ENCODE measurements around the gene LRRC23. TPM values are rescaled to one million over a fixed set of nuclear protein-coding genes. Genes with fewer than 3 reads are reported as not detected.

LRRC23 gene
- total and polyA plus RNA-seq, 2 of the 13 experiments (the other 11 are each of a cell fraction or from before 2014, with no cell fraction given) = 6.0 to 7.8 TPM

DNA sequence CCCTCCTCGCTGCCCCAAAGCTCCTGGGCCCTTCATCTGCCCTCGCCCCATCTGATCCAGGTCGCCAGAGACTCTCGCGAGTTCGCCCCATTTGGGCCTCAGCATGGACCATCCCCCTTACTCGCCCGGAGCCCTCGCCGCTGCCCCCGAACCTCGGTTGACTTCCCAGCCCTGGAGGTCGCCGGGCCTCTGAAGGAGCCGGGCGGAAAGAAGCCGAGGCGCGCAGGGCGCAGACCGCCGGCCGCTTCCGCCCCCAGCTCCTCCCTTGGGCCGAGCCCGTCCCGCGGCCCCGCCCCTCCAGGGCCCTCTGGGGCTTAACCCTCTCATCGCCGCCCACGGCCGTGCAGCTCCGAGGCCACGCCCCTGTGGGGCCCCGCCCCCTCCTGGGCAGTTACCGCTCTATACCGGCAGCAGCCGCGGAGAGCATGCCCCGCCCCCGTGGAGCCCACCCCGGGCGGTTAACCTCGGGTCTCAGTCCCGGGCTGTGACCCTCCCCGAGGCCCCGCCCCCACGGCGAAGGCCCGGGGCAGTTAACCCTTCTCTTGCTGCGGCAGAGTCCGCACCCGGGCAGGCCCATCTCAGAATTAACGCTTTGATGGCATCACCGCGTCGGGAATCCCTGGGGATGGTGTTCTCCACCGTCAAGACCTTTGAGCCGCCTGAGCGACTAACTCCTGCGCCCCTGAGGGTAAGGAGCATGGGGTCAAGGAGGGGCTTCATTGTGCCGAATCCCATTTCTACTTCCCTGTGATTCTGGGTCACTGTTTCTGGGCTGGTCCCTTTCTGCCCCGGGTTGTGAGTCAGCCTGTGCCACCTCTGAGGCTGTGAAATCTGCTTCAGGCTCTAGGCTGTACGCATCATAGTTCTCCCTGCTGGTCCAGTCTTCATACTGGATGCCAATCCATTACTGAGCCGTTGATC is 31.3 kb upstream of the LRRC23 start, which contains the start of gene SPSB2 (continued):
- TF ChIP-seq ATF7-NPFF (CRISPR knock-in tag; IDR thresholded peaks at IDR 0.05; ENCODE audit: low read depth) (peak; percentile 83; the same call in 1 of the 2 replicates), PAF1 (CRISPR knock-in tag; IDR thresholded peaks at IDR 0.05) (no peak), ZNF574 (CRISPR knock-in tag; IDR thresholded peaks at IDR 0.05) (peak; percentile 73; the same call in 1 of the 2 replicates), MZF1 (CRISPR knock-in tag; IDR thresholded peaks at IDR 0.05; ENCODE audit: borderline replicate concordance) (peak; percentile 73; the same call in 1 of the 2 replicates), ZIK1 (CRISPR knock-in tag; IDR thresholded peaks at IDR 0.05; ENCODE audit: borderline replicate concordance, low read depth) (peak; percentile 69; the same call in 1 of the 2 replicates), SNAI1 (CRISPR knock-in tag; IDR thresholded peaks at IDR 0.05; ENCODE audit: borderline replicate concordance) (peak; percentile 9), ZNF3 (CRISPR knock-in tag; IDR thresholded peaks at IDR 0.05) (no peak), HDAC1 (CRISPR knock-in tag; IDR thresholded peaks at IDR 0.05) (peak; percentile 45; the same call in 1 of the 2 replicates), ATF7 (IDR thresholded peaks at IDR 0.05) (no peak), ATF7 (CRISPR knock-in tag; IDR thresholded peaks at IDR 0.05) (no peak), DBP (CRISPR knock-in tag; IDR thresholded peaks at IDR 0.05; ENCODE audit: not compliant biosample characterization) (no peak), ZNF709 (CRISPR knock-in tag; IDR thresholded peaks at IDR 0.05) (no peak), HOXA7 (CRISPR knock-in tag; IDR thresholded peaks at IDR 0.05) (no peak), ZNF782 (CRISPR knock-in tag; IDR thresholded peaks at IDR 0.05; ENCODE audit: borderline replicate concordance) (no peak), HNF4G (IDR thresholded peaks at IDR 0.05; ENCODE audit: borderline replicate concordance, low read depth, low read length) (no peak), HNF4G (CRISPR knock-in tag; IDR thresholded peaks at IDR 0.05; ENCODE audit: borderline replicate concordance, low read depth) (no peak), ZNF749 (CRISPR knock-in tag; IDR thresholded peaks at IDR 0.05; ENCODE audit: borderline replicate concordance) (no peak; the same call in 1 of the 2 replicates), HNRNPH1 (optimal IDR thresholded peaks at IDR 0.05; ENCODE audit: low read depth, low read length) (no peak), PRPF4 (IDR thresholded peaks at IDR 0.05; ENCODE audit: low read depth, low read length, poor library complexity, severe bottlenecking) (no peak), TMF1 (CRISPR knock-in tag; IDR thresholded peaks at IDR 0.05; ENCODE audit: low read depth) (no peak)
- TF ChIP-seq, protein P1, sequence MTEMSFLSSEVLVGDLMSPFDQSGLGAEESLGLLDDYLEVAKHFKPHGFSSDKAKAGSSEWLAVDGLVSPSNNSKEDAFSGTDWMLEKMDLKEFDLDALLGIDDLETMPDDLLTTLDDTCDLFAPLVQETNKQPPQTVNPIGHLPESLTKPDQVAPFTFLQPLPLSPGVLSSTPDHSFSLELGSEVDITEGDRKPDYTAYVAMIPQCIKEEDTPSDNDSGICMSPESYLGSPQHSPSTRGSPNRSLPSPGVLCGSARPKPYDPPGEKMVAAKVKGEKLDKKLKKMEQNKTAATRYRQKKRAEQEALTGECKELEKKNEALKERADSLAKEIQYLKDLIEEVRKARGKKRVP (CRISPR knock-in tag; IDR thresholded peaks at IDR 0.05) = 0 out of 4 replicates have a peak, but pooled peaks of 1 of the 2 experiments have one; percentile 15
- TF ChIP-seq, protein P2, sequence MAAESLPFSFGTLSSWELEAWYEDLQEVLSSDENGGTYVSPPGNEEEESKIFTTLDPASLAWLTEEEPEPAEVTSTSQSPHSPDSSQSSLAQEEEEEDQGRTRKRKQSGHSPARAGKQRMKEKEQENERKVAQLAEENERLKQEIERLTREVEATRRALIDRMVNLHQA (CRISPR knock-in tag; IDR thresholded peaks at IDR 0.05) = no peak
- TF ChIP-seq, protein P3, sequence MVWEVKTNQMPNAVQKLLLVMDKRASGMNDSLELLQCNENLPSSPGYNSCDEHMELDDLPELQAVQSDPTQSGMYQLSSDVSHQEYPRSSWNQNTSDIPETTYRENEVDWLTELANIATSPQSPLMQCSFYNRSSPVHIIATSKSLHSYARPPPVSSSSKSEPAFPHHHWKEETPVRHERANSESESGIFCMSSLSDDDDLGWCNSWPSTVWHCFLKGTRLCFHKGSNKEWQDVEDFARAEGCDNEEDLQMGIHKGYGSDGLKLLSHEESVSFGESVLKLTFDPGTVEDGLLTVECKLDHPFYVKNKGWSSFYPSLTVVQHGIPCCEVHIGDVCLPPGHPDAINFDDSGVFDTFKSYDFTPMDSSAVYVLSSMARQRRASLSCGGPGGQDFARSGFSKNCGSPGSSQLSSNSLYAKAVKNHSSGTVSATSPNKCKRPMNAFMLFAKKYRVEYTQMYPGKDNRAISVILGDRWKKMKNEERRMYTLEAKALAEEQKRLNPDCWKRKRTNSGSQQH (CRISPR knock-in tag; IDR thresholded peaks at IDR 0.05; ENCODE audit: low read depth) = peak; percentile 53; the same call in 1 of the 2 replicates
